Hepatocyte (in vitro differentiated cells): ENCODE measurements around the gene UVRAG. TPM values are rescaled to one million over a fixed set of nuclear protein-coding genes. Genes with fewer than 3 reads are reported as not detected.

ENCODE experiments used
- DNase-seq: peaks from one replicate; pipeline ENCODE4 v3.0.0-alpha.2; 2016; ENCODE audit warnings: low spot score
- H2AFZ ChIP-seq: fragments of 200-600 bp; sonication (generic); 2 replicates; pipeline ENCODE4 v1.6.0; 2016; ENCODE audit warnings: antibody characterized with exemption, mild to moderate bottlenecking
- H3K27ac ChIP-seq: fragments of 200-600 bp; sonication (generic); 2 replicates; pipeline ENCODE4 v1.5.1; 2016; ENCODE audit warnings: mild to moderate bottlenecking
- H3K27me3 ChIP-seq: fragments of 200-600 bp; sonication (generic); 2 replicates; pipeline ENCODE4 v1.6.1; 2016
- H3K36me3 ChIP-seq: fragments of 200-600 bp; sonication (generic); replicated peaks from 2 replicates; pipeline ENCODE4 v1.5.1; 2016; ENCODE audit warnings: low read depth; ENCODE audit not compliant: insufficient read depth
- H3K4me1 ChIP-seq: fragments of 200-600 bp; sonication (generic); 2 replicates; pipeline ENCODE4 v1.5.1; 2016; ENCODE audit warnings: mild to moderate bottlenecking, moderate library complexity; ENCODE audit not compliant: insufficient read depth
- H3K4me2 ChIP-seq: fragments of 200-600 bp; sonication (generic); 2 replicates; pipeline ENCODE4 v1.6.0; 2016
- H3K4me3 ChIP-seq: fragments of 200-600 bp; sonication (generic); 2 replicates; pipeline ENCODE4 v1.5.1; 2016; ENCODE audit warnings: mild to moderate bottlenecking
- H3K79me2 ChIP-seq: fragments of 200-600 bp; sonication (generic); 2 replicates; pipeline ENCODE4 v1.6.0; 2017; ENCODE audit warnings: mild to moderate bottlenecking
- H3K9me2 ChIP-seq: fragments of 200-600 bp; sonication (generic); replicated peaks from 2 replicates; pipeline ENCODE4 v1.6.0; 2017; ENCODE audit warnings: mild to moderate bottlenecking; ENCODE audit not compliant: insufficient read depth
- H3K9me3 ChIP-seq: fragments of 200-600 bp; sonication (generic); 2 replicates; pipeline ENCODE4 v1.5.1; 2016; ENCODE audit warnings: low read depth, mild to moderate bottlenecking
- H4K20me1 ChIP-seq: fragments of 200-600 bp; sonication (generic); 2 replicates; pipeline ENCODE4 v1.6.0; 2016; ENCODE audit warnings: mild to moderate bottlenecking; ENCODE audit not compliant: insufficient read depth, poor library complexity, severe bottlenecking
- EZH2 ChIP-seq: fragments of 200-600 bp; sonication (generic); IDR thresholded peaks from 2 replicates; pipeline ENCODE4 v1.6.1; 2016; ENCODE audit warnings: antibody characterized with exemption, mild to moderate bottlenecking, borderline replicate concordance
- EZH2phosphoT487 ChIP-seq: fragments of 200-600 bp; sonication (generic); IDR thresholded peaks from one replicate; pipeline ENCODE4 v1.6.1; 2018; ENCODE audit warnings: antibody characterized with exemption, mild to moderate bottlenecking, low read depth, moderate library complexity; ENCODE audit not compliant: unreplicated experiment, severe bottlenecking
- WGBS: methylation state at CpG from one replicate; pipeline ENCODE4 v1.1.6; 2016; ENCODE audit warnings: low lambda C conversion rate; ENCODE audit errors: missing lambda C conversion rate; 5-methylcytosine and 5-hydroxymethylcytosine counted together
- polyA plus RNA-seq: library from polyadenylated mRNA; unstranded; fragments of >200 nt; fragmentation: Nextera tagmentation; extraction: Ambion mirVana; gene quantifications from 2 replicates; pipeline ENCODE4 v1.2.1, GENCODE V29; 2016
- total RNA-seq: library from RNA; depleted of rRNA; stranded (reverse); fragments of >200 nt; gene quantifications from 2 replicates; pipeline ENCODE4 v1.2.3, GENCODE V29; 2014
- TF ChIP-seq, protein P1 (sequence below): fragments of 200-600 bp; sonication (generic); IDR thresholded peaks from 2 replicates; pipeline ENCODE4 v1.5.1; 2016; ENCODE audit warnings: antibody characterized with exemption, mild to moderate bottlenecking; ENCODE audit not compliant: poor library complexity

Gene UVRAG
- total and polyA plus RNA-seq, 2 experiments from 2014 or later: 15.3 to 36.5 TPM

DNA sequence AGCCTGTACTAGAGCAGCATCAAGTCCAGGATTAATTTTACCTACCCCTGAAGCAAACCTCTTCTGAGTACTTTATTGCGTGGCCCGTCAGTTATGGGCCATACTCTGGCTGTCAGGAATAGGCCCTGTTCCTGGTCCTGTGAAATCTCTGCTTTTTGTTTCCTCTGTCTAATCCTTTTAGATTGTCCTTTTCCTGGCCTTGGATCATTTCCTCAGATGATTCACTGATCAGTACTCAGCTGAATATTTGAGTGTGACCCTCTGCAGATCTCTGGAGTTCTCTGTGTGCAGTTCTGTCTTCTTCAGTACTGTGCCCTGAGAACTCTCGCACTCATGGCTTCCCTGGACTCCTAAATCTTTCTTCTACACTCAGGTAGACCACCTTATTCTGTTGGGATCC, 123.5 kb downstream of the UVRAG start:
- no peak overlapping the region for H3K27ac ChIP-seq
- WGBS: 94% methylated on average over 3 of the region's 3 CpGs
- no peak overlapping the region for H3K4me2 ChIP-seq

DNA sequence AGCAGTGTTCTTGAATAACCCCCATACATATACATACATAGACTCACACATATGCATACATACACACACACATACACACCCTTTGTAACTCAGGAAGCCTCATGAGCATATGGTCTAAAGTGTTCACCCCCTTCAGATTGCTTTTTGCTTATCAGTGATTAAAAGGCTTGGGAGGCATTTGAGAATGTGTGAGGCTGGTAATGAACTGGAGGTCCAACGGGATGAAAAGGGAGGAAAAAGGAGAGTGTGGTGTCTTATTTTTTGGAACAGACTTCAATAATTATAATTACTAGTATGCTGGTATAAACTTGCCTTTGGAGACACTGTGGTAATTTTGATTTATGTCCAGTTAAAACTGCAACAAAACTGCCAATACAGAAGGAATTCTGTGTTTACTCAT, 124.5 kb downstream of the UVRAG start:
- TF ChIP-seq EZH2phosphoT487: no peak
- no peak for TF ChIP-seq EZH2
- TF ChIP-seq, protein P1, sequence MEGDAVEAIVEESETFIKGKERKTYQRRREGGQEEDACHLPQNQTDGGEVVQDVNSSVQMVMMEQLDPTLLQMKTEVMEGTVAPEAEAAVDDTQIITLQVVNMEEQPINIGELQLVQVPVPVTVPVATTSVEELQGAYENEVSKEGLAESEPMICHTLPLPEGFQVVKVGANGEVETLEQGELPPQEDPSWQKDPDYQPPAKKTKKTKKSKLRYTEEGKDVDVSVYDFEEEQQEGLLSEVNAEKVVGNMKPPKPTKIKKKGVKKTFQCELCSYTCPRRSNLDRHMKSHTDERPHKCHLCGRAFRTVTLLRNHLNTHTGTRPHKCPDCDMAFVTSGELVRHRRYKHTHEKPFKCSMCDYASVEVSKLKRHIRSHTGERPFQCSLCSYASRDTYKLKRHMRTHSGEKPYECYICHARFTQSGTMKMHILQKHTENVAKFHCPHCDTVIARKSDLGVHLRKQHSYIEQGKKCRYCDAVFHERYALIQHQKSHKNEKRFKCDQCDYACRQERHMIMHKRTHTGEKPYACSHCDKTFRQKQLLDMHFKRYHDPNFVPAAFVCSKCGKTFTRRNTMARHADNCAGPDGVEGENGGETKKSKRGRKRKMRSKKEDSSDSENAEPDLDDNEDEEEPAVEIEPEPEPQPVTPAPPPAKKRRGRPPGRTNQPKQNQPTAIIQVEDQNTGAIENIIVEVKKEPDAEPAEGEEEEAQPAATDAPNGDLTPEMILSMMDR: no peak
- Histone ChIP-seq H3K9me2 (no peaks in the 10 kb centered on the region), H3K4me1 (no peaks in the 10 kb centered on the region), H3K36me3 (no peaks in the 10 kb centered on the region), H3K27ac (no peak overlapping the region), H3K79me2 (peaks cover 2% of the 10 kb centered on the region), H3K9me3 (no peaks in the 10 kb centered on the region), H2AFZ (no peak overlapping the region), H4K20me1 (no peaks in the 10 kb centered on the region), H3K4me3 (no peak overlapping the region), H3K27me3 (no peaks in the 10 kb centered on the region), H3K4me2 (no peak overlapping the region)
- 68% methylated on average over 1 of the region's 1 CpG for WGBS
- DNase-seq: no peak

More for the DNA sequence above, 123.5 kb downstream of the UVRAG start:
- no peak overlapping the region for H3K4me3 ChIP-seq
- no peaks in the 10 kb centered on the region for H3K36me3 ChIP-seq
- H3K4me1 ChIP-seq: no peaks in the 10 kb centered on the region
- TF ChIP-seq EZH2phosphoT487 (no peak), EZH2 (no peak)
- TF ChIP-seq, protein P1: no peak
- H4K20me1 ChIP-seq: no peaks in the 10 kb centered on the region
- H3K9me3 ChIP-seq: no peaks in the 10 kb centered on the region
- H2AFZ ChIP-seq: no peak overlapping the region
- H3K9me2 ChIP-seq: no peaks in the 10 kb centered on the region
- no peaks in the 10 kb centered on the region for H3K27me3 ChIP-seq
- no peak for DNase-seq
- peaks cover 2% of the 10 kb centered on the region for H3K79me2 ChIP-seq

DNA sequence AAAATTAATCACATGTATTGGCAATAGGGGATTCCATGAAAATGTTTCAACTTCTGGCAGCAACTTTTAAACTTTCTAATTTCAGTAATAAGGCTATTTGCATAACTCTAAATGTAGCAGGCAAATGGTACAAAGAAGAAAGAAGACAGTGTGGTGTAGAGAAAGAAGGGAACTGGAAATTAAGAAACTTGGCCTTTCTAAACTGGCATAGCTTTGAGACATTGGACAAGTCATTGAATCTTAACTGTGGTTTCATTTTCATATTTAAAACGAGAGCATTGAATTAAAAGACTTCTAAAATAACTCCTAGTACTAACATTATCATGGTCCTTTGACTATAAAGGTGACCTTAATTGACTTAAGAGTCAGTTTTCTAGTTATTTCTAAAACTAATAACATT, 125.0 kb downstream of the UVRAG start:
- Histone ChIP-seq H3K4me2 (no peak overlapping the region), H3K79me2 (peaks cover 2% of the 10 kb centered on the region), H3K9me2 (no peaks in the 10 kb centered on the region), H3K27me3 (no peaks in the 10 kb centered on the region), H3K9me3 (no peaks in the 10 kb centered on the region), H3K27ac (no peak overlapping the region), H3K4me1 (no peaks in the 10 kb centered on the region), H2AFZ (no peak overlapping the region), H3K4me3 (no peak overlapping the region), H3K36me3 (no peaks in the 10 kb centered on the region), H4K20me1 (no peaks in the 10 kb centered on the region)
- TF ChIP-seq EZH2 (no peak), EZH2phosphoT487 (no peak)
- WGBS: 93% methylated on average over 1 of the region's 1 CpG
- DNase-seq: no peak

DNA sequence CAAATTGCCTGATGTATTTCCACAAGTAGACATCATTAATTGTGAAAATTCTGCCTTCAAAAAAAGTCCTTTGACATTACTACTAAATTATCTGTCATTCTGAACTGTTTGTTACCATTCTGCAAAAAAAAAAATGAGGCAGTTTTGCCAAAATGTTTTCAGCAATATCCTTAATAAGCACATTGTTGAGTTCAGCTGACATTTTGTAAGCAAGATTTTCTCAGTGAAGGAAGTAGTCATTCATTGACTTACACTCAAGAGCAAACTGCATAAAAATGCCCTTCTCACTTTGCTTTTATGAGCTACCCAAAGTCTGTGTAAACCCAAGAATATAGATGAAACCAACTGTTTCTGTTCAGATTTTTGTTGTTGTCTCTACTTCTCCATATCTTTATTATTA, 125.9 kb downstream of the UVRAG start:
- Histone ChIP-seq H3K4me1 (no peaks in the 10 kb centered on the region), H3K4me3 (no peak overlapping the region), H4K20me1 (no peaks in the 10 kb centered on the region), H3K4me2 (no peak overlapping the region), H3K27me3 (no peaks in the 10 kb centered on the region), H3K27ac (no peak overlapping the region), H3K36me3 (no peaks in the 10 kb centered on the region), H3K9me3 (no peaks in the 10 kb centered on the region), H3K9me2 (no peaks in the 10 kb centered on the region), H3K79me2 (peaks cover 2% of the 10 kb centered on the region), H2AFZ (no peak overlapping the region)
- TF ChIP-seq, protein P1: no peak
- TF ChIP-seq EZH2 (no peak), EZH2phosphoT487 (no peak)
- no peak for DNase-seq
